Activated naive CD8-positive, alpha-beta T cell treated with anti-CD3 and anti-CD28 coated beads, Interleukin-2, amount 10 ng/mL, durations not matched to agents 7 days and 5 days (primary cell): ENCODE results near the gene GRK1. TPM values are rescaled to one million over a fixed set of nuclear protein-coding genes. Genes with fewer than 3 reads are reported as not detected.
"Not testable (repeated sequence)": the region's sequence is repeated elsewhere in the genome, so short reads cannot be mapped to it uniquely, and the experiment has no call there.

ENCODE experiments used
- ATAC-seq: fragments of 150-1000 bp; cut with Tn5 transposase; one replicate; pipeline ENCODE4 v1.10.0; 2021; ENCODE audit warnings: low read depth, moderate library complexity
- POLR2A ChIA-PET: fragments of 350-600 bp; sonication (Branson Sonifier 250); formaldehyde crosslinking; loops from one replicate; lab custom pipeline; 2021; ENCODE audit warnings: antibody characterized with exemption; lab: Charles Lee
- DNase-seq: peaks from one replicate; pipeline ENCODE4 v3.0.0; 2021
- H3K27ac Mint-ChIP-seq: one replicate; pipeline ENCODE4 v1.8.0; 2022; ENCODE audit warnings: mild to moderate bottlenecking, mixed read lengths
- H3K27me3 Mint-ChIP-seq: one replicate; pipeline ENCODE4 v1.8.0; 2022; ENCODE audit warnings: mild to moderate bottlenecking, moderate library complexity, mixed read lengths
- H3K36me3 Mint-ChIP-seq: one replicate; pipeline ENCODE4 v1.8.0; 2021; ENCODE audit warnings: mild to moderate bottlenecking, mixed read lengths
- H3K4me1 Mint-ChIP-seq: one replicate; pipeline ENCODE4 v1.8.0; 2021; ENCODE audit warnings: mixed read lengths
- H3K4me3 Mint-ChIP-seq: one replicate; pipeline ENCODE4 v1.8.0; 2022; ENCODE audit warnings: mild to moderate bottlenecking, moderate library complexity, mixed read lengths
- H3K9me3 Mint-ChIP-seq: one replicate; pipeline ENCODE4 v1.8.0; 2021; ENCODE audit warnings: mixed read lengths
- total RNA-seq, 2 experiments: library from RNA; stranded (reverse); gene quantifications; one replicate each; pipeline ENCODE4 v1.2.3, GENCODE V29; 2021

GRK1 gene
- total RNA-seq, 2 experiments from 2014 or later = not detected

GRCh38 chr13:113737803-113738202 is 70.8 kb downstream of the GRK1 start:
- POLR2A ChIA-PET = no interaction called here
- Mint-ChIP-seq H3K4me3 (no peak overlapping the region), H3K27ac (no peak overlapping the region), H3K36me3 (no peaks in the 10 kb centered on the region), H3K27me3 (peaks cover 21% of the 10 kb centered on the region), H3K9me3 (no peaks in the 10 kb centered on the region), H3K4me1 (peaks cover 17% of the 10 kb centered on the region)
- DNase-seq = no peak
- ATAC-seq = no peak

- peaks cover 21% of the 10 kb centered on the region for H3K27me3 Mint-ChIP-seq
- no peak overlapping the region for H3K27ac Mint-ChIP-seq
- DNase-seq (no peak), ATAC-seq (no peak)
- H3K4me1 Mint-ChIP-seq = peaks cover 17% of the 10 kb centered on the region
- no peaks in the 10 kb centered on the region for H3K9me3 Mint-ChIP-seq
- H3K36me3 Mint-ChIP-seq = no peaks in the 10 kb centered on the region
- no peak overlapping the region for H3K4me3 Mint-ChIP-seq
- POLR2A ChIA-PET = no interaction called here
Measured at GRCh38 chr13:113739527-113740285, 72.7 kb downstream of the GRK1 start.

- ATAC-seq (no peak), DNase-seq (no peak)
- Mint-ChIP-seq H3K27me3 (peaks cover 21% of the 10 kb centered on the region), H3K36me3 (no peaks in the 10 kb centered on the region), H3K4me3 (no peak overlapping the region), H3K9me3 (no peaks in the 10 kb centered on the region), H3K27ac (no peak overlapping the region), H3K4me1 (peaks cover 17% of the 10 kb centered on the region)
- POLR2A ChIA-PET = no interaction called here
Measured at GRCh38 chr13:113740286-113740556, 73.2 kb downstream of the GRK1 start.

DNA sequence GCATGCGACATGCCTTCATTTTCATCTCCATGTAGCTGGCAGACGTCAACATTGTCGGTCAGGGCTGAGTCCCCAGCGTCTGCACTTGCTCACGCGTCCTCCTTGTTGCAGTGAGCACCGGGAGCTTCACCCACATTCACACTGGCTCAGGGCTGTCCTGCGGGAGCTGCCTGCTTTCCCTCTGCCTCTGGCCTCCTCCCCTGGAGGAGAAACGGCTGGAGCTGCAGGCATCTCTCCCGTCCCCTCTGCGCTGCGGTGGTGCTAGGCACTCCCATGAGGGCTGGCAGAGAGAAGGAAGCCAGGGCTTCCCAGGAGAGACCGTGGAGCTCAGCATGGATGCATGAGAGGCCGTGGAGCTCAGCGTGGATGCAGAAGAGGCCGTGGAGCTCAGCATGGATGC is 73.6 kb downstream of the GRK1 start:
- H3K27ac Mint-ChIP-seq = no peak overlapping the region
- peaks cover 21% of the 10 kb centered on the region for H3K27me3 Mint-ChIP-seq
- no peak for ATAC-seq
- no peak overlapping the region for H3K4me3 Mint-ChIP-seq
- POLR2A ChIA-PET = no interaction called here
- DNase-seq = no peak
- H3K9me3 Mint-ChIP-seq = no peaks in the 10 kb centered on the region
- no peaks in the 10 kb centered on the region for H3K36me3 Mint-ChIP-seq
- H3K4me1 Mint-ChIP-seq = peaks cover 17% of the 10 kb centered on the region

- no peak for ATAC-seq
- H3K9me3 Mint-ChIP-seq = no peaks in the 10 kb centered on the region
- POLR2A ChIA-PET = no interaction called here
- H3K27ac Mint-ChIP-seq = no peak overlapping the region
- H3K36me3 Mint-ChIP-seq = no peaks in the 10 kb centered on the region
- peaks cover 18% of the 10 kb centered on the region for H3K4me1 Mint-ChIP-seq
- DNase-seq = no peak
- H3K4me3 Mint-ChIP-seq = no peak overlapping the region
- peaks cover 21% of the 10 kb centered on the region for H3K27me3 Mint-ChIP-seq
Measured at GRCh38 chr13:113741191-113741668, 74.2 kb downstream of the GRK1 start.

DNA sequence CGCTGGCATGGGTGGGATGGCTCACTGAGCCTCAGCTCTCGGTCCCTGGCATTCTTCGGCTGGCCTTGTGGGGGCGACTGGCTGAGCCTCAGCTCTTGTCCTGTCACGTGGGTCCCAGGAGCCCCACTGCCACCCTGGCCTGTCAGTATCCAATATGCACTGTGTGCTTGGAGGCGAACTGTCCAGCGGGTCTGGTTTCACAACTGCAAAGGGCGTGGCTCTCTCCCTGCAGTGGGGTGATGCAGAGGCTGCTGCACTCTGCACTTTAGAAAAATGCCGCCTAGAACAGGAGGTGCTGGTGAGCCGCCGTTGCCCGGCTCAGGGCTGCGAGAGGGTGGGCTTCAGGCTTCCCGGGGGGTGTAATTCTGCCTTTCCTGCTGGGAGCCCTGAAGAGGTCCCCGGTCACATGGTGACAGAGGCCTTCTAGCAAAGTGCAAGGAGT is 75.0 kb downstream of the GRK1 start:
- Mint-ChIP-seq H3K4me1 (peaks cover 20% of the 10 kb centered on the region), H3K27ac (no peak overlapping the region), H3K36me3 (no peaks in the 10 kb centered on the region), H3K4me3 (no peak overlapping the region), H3K27me3 (peaks cover 21% of the 10 kb centered on the region), H3K9me3 (no peaks in the 10 kb centered on the region)
- no peak for DNase-seq
- POLR2A ChIA-PET = no interaction called here
- peak; percentile 61 for ATAC-seq

DNA sequence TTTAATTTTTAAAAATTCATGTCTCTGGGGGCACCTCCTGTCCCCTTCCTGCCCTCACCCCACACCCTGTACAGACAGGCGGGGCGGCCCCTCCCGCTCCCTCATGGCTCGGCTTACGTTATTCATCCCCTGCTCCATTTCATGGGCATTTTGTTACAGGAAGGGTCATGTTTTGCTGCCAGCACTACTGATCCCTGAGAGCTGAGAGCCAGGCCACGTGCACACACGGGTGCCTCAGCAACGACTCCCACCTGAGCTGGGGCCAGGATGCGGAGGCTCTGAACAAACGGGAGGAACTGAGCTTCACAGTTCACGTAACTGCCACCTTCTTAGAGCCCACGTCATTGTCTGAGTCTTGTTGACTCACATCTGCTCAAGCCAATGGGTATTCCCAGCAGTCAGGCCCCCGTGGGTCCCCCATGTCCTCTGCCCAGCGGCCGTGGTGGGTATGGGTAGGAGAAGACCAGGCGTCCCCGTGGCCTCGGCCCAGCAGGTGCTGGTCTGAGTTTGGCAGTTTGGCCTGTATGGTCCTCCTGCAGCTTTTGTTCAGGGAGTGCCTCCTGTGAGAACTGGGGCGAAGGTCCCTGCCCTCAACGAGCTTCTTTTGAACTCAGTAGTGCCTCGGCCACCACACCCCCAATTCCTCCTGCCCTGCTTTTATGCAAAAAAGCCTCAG is 75.6 kb downstream of the GRK1 start:
- Mint-ChIP-seq H3K9me3 (no peaks in the 10 kb centered on the region), H3K27ac (no peak overlapping the region), H3K4me1 (peaks cover 20% of the 10 kb centered on the region), H3K27me3 (peaks cover 21% of the 10 kb centered on the region), H3K4me3 (no peak overlapping the region), H3K36me3 (no peaks in the 10 kb centered on the region)
- ATAC-seq (peak; percentile 21), DNase-seq (no peak)
- POLR2A ChIA-PET = no interaction called here

- POLR2A ChIA-PET = no interaction called here
- H3K4me3 Mint-ChIP-seq = no peak overlapping the region
Measured at GRCh38 chr13:113743366-113744195, 76.6 kb downstream of the GRK1 start.

DNA sequence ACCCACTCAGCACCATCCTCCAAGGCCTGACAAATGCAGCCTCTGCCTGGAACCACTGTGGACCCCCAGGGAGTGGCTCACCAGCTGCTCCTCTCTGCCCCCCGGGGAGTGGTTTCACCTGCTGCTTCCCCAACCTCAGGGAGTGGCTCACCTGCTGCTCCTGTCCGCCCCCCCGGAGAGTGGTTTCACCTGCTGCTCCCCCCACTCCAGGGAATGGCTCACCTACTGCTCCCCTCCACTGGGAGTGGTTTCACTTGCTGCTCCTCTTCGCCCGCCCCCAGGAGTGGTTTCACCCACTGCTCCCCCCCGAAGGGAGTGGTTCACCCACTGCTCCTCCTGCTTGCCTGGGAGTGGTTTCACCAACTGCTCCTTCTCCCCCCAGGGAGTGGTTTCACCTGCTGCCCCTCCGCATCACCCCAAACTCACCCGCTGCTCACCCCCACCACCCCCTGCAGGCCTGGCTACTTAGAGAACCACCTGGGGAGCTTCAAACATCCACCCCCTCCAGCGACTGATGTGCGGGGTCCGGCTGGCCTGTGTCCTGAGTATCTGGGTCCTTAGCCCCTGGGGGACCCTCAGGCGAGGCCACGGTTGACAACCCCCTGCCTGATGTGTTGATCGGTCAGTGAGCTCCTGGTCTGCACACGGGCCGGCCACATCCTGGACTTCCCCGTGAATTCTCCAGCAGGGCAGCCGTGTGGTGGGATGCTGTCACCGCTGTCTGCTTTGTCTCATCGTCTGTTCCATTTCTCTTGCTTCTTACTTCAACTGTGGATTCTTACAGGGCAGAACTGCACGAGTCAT is 77.4 kb downstream of the GRK1 start:
- Mint-ChIP-seq H3K36me3 (no peaks in the 10 kb centered on the region), H3K27ac (no peak overlapping the region), H3K9me3 (no peaks in the 10 kb centered on the region), H3K27me3 (peaks cover 21% of the 10 kb centered on the region), H3K4me1 (peaks cover 20% of the 10 kb centered on the region), H3K4me3 (no peak overlapping the region)
- POLR2A ChIA-PET = no interaction called here
- DNase-seq (no peak), ATAC-seq (no peak)

More at GRCh38 chr13:113743366-113744195, 76.6 kb downstream of the GRK1 start:
- Mint-ChIP-seq H3K4me1 (peaks cover 20% of the 10 kb centered on the region), H3K27ac (no peak overlapping the region), H3K27me3 (peaks cover 21% of the 10 kb centered on the region), H3K36me3 (no peaks in the 10 kb centered on the region), H3K9me3 (no peaks in the 10 kb centered on the region)
- DNase-seq = no peak
- ATAC-seq = no peak

DNA sequence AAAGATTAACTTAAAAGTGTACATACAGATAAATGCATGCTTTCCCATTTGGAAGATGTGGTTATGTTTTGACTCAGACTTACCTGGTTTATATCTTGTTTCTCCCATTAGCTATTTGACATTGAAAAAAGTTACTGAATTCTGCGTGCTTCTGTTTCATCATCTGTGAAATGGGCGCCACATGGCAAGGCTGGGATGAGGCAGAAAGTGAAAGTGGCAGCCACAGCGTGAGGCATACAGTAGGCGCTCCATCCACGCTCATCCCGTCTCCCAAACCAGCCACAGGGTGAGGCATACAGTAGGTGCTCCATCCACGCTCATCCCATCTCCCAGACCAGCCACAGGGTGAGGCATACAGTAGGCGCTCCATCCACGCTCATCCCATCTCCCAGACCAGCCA is 78.0 kb downstream of the GRK1 start:
- no peak overlapping the region for H3K4me3 Mint-ChIP-seq
- no peak overlapping the region for H3K27ac Mint-ChIP-seq
- H3K4me1 Mint-ChIP-seq = peaks cover 20% of the 10 kb centered on the region
- POLR2A ChIA-PET = no interaction called here
- H3K9me3 Mint-ChIP-seq = no peaks in the 10 kb centered on the region
- no peak for ATAC-seq
- peaks cover 20% of the 10 kb centered on the region for H3K27me3 Mint-ChIP-seq
- no peaks in the 10 kb centered on the region for H3K36me3 Mint-ChIP-seq
- DNase-seq = no peak

DNA sequence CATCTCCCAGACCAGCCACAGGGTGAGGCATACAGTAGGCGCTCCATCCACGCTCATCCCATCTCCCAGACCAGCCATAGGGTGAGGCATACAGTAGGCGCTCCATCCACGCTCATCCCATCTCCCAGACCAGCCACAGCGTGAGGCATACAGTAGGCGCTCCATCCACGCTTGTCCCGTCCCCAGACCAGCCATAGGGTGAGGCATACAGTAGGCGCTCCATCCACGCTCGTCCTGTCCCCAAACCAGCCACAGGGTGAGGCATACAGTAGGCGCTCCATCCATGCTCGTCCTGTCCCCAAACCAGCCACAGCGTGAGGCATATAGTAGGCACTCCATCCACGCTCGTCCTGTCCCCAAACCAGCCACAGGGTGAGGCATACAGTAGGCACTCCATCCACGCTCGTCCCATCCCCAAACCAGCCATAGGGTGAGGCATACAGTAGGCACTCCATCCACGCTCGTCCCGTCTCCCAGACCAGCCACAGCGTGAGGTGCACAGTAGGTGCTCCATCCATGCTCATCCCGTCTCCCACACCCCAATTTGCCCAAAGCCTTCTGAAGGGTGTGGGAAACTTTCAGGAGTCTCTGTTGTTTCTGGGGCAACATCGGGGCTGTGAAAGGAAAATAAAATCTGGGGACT is 78.6 kb downstream of the GRK1 start:
- ATAC-seq, H3K9me3 Mint-ChIP-seq, H3K36me3 Mint-ChIP-seq, DNase-seq, POLR2A ChIA-PET, H3K4me3 Mint-ChIP-seq, H3K27ac Mint-ChIP-seq: not testable (repeated sequence)
- Mint-ChIP-seq H3K27me3 (peaks cover 15% of the 10 kb centered on the region), H3K4me1 (peaks cover 17% of the 10 kb centered on the region)

- H3K9me3 Mint-ChIP-seq = peaks cover 8% of the 10 kb centered on the region
- H3K27ac Mint-ChIP-seq = no peak overlapping the region
- no peak overlapping the region for H3K4me3 Mint-ChIP-seq
- POLR2A ChIA-PET = no interaction called here
- ATAC-seq (no peak), DNase-seq (no peak)
- peaks cover 12% of the 10 kb centered on the region for H3K4me1 Mint-ChIP-seq
- peaks cover 12% of the 10 kb centered on the region for H3K27me3 Mint-ChIP-seq
- H3K36me3 Mint-ChIP-seq = no peaks in the 10 kb centered on the region
Measured at GRCh38 chr13:113746143-113746525, 79.1 kb downstream of the GRK1 start.
